ENCODE results near the gene RB1.

DNA sequence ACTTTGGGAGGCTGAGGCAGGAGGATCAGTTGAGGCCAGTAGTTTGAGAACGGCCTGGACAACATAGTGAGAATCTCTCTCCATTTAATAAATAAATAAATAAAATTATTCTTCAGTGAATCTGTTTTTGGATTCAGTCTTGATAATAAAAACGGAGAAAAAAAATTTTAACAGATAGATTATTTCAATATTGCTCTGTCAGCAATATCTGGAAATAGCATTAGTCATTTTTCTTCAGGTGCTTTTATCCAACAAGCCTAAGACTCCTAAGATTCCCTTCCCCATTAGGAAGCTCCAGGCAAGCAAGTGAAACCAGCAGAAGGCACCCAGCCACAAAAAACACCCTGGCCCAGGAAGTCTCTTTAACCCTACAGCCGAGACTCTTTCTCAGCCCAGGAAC, 130.6 kb downstream of the RB1 start:
- TF ChIP-seq, protein P1, sequence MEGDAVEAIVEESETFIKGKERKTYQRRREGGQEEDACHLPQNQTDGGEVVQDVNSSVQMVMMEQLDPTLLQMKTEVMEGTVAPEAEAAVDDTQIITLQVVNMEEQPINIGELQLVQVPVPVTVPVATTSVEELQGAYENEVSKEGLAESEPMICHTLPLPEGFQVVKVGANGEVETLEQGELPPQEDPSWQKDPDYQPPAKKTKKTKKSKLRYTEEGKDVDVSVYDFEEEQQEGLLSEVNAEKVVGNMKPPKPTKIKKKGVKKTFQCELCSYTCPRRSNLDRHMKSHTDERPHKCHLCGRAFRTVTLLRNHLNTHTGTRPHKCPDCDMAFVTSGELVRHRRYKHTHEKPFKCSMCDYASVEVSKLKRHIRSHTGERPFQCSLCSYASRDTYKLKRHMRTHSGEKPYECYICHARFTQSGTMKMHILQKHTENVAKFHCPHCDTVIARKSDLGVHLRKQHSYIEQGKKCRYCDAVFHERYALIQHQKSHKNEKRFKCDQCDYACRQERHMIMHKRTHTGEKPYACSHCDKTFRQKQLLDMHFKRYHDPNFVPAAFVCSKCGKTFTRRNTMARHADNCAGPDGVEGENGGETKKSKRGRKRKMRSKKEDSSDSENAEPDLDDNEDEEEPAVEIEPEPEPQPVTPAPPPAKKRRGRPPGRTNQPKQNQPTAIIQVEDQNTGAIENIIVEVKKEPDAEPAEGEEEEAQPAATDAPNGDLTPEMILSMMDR (IDR thresholded peaks at IDR 0.05) = no peak
- no peak for TF ChIP-seq POLR2AphosphoS5 (IDR thresholded peaks at IDR 0.05)
- TF ChIP-seq EP300 (IDR thresholded peaks at IDR 0.05) = no peak
